8988T (cell line): Measurements from ENCODE around the gene ADCY2.

Experiments used
- DNase-seq: peaks from one replicate; pipeline ENCODE4 v3.0.0; 2011

ADCY2 gene

GRCh38 chr5:7877851-7878250 is 481.9 kb downstream of the ADCY2 start:
- DNase-seq, result no peak

- no peak for DNase-seq
These were observed 482.5 kb downstream of the ADCY2 start for GRCh38 chr5:7878381-7878873.
